HCT116 (cell line): Measurements from ENCODE around the gene PIAS3. TPM values are rescaled to one million over a fixed set of nuclear protein-coding genes. Genes with fewer than 3 reads are reported as not detected.

Experiments
- ATAC-seq: fragments of 200-7000 bp; cut with Tn5 transposase; 2 replicates; pipeline ENCODE4 v1.9.1; 2020; ENCODE audit warnings: mild to moderate bottlenecking, moderate library complexity
- Bru-seq: library from RNA; stranded (reverse); fragments of 400-500 nt; gene quantifications from one replicate; lab custom pipeline; 2021; lab: Mats Ljungman, UMichigan
- BruChase-seq, 2 experiments: library from RNA; stranded (reverse); fragments of 400-500 nt; gene quantifications; one replicate each; lab custom pipeline; 2021; lab: Mats Ljungman, UMichigan
- BruUV-seq: library from RNA; stranded (reverse); fragments of 400-500 nt; replicated peaks from 2 replicates; lab custom pipeline; 2021; lab: Mats Ljungman, UMichigan
- CTCF ChIA-PET: fragments of 300-600 bp; sonication (Branson Sonifier 250); formaldehyde crosslinking; loops from one replicate; lab custom pipeline; 2021; ENCODE audit warnings: antibody characterized with exemption; lab: Charles Lee
- POLR2A ChIA-PET: fragments of 300-600, 350-600 bp; sonication (Branson Sonifier 250); formaldehyde crosslinking; loops from one replicate; lab custom pipeline; 2021; ENCODE audit warnings: antibody characterized with exemption; lab: Charles Lee
- RAD21 ChIA-PET, 2 experiments: fragments of 300-600 bp; sonication (Branson Sonifier 250); formaldehyde crosslinking; loops; one replicate each; lab custom pipeline; 2023; ENCODE audit warnings: low total read pairs in 2 of 2; ENCODE audit not compliant: uncharacterized antibody in 2 of 2, unreplicated experiment in 2 of 2, low non-redundant PET in 1 of 2; lab: Charles Lee
- DNase-seq: peaks from one replicate; pipeline ENCODE4 v3.0.0-alpha.2; 2010; ENCODE audit warnings: low read depth, low spot score
- H2AFZ ChIP-seq: fragments of 200-600 bp; shearing (Covaris generic), sonication (generic); 2 replicates; pipeline ENCODE4 v1.6.1; 2017; ENCODE audit warnings: low read depth, mixed run types, mixed read lengths, antibody characterized with exemption, low read length; ENCODE audit not compliant: poor library complexity, severe bottlenecking
- H3K27ac ChIP-seq: 2 replicates; pipeline ENCODE4 v1.5.1; 2012; ENCODE audit warnings: low read depth, low read length
- H3K27me3 ChIP-seq: fragments of 200-600 bp; sonication (generic); 2 replicates; pipeline ENCODE4 v1.6.1; 2016; ENCODE audit warnings: mixed run types, low read length, mixed read lengths; ENCODE audit not compliant: insufficient read depth
- H3K36me3 ChIP-seq, 2 experiments: fragments of 200-500 bp in 1 of 2; fragments of 200-600 bp in 1 of 2; sonication (Bioruptor generic) in 1 of 2; sonication (generic) in 1 of 2; 2 replicates each; pipeline versions ENCODE4 v1.5.1 to v1.6.1; 2014 to 2016; ENCODE audit warnings: low read length in 2 of 2, inconsistent platforms in 1 of 2, mixed read lengths in 1 of 2, mixed run types in 1 of 2; ENCODE audit not compliant: insufficient read depth in 2 of 2, control insufficient read depth in 1 of 2
- H3K4me1 ChIP-seq, 2 experiments: fragments of 200-600 bp in 1 of 2; sonication (generic) in 1 of 2; 2 replicates each; pipeline versions ENCODE4 v1.5.1 to v1.6.1; 2012 to 2017; ENCODE audit warnings: low read length in 2 of 2, inconsistent platforms in 1 of 2, mild to moderate bottlenecking in 1 of 2, mixed read lengths in 1 of 2, mixed run types in 1 of 2, moderate library complexity in 1 of 2; ENCODE audit not compliant: insufficient read depth in 2 of 2, control insufficient read depth in 1 of 2
- H3K4me2 ChIP-seq: fragments of 200-600 bp; sonication (generic); 2 replicates; pipeline ENCODE4 v1.6.1; 2017; ENCODE audit warnings: mixed run types, low read length, mixed read lengths
- H3K4me3 ChIP-seq, 2 experiments: fragments of 200-600 bp in 1 of 2; sonication (generic) in 1 of 2; replicated peaks in 1 of 2; 2 replicates each; pipeline ENCODE4 v1.5.1; 2011 to 2016; ENCODE audit warnings: low read length in 2 of 2, control low read depth in 1 of 2, low read depth in 1 of 2, mild to moderate bottlenecking in 1 of 2, mixed read lengths in 1 of 2, mixed run types in 1 of 2
- H3K79me2 ChIP-seq: fragments of 200-600 bp; sonication (generic); 2 replicates; pipeline ENCODE4 v1.6.1; 2017; ENCODE audit warnings: mild to moderate bottlenecking, mixed run types, low read length, moderate library complexity, mixed read lengths; ENCODE audit not compliant: insufficient read depth
- H3K9ac ChIP-seq: fragments of 200-600 bp; sonication (generic); 2 replicates; pipeline ENCODE4 v1.6.1; 2016; ENCODE audit warnings: low read length, mixed read lengths
- H3K9me2 ChIP-seq: fragments of 200-600 bp; sonication (generic), shearing (Covaris generic); 2 replicates; pipeline ENCODE4 v1.6.1; 2017; ENCODE audit warnings: mixed run types, mild to moderate bottlenecking, moderate library complexity; ENCODE audit not compliant: insufficient read depth
- H3K9me3 ChIP-seq, 2 experiments: fragments of 200-500 bp in 1 of 2; fragments of 200-600 bp in 1 of 2; sonication (Bioruptor generic) in 1 of 2; sonication (generic) in 1 of 2; 2 replicates each; pipeline ENCODE4 v1.6.1; 2014 to 2017; ENCODE audit warnings: low read length in 2 of 2, mixed read lengths in 2 of 2, inconsistent platforms in 1 of 2, low read depth in 1 of 2, mild to moderate bottlenecking in 1 of 2, mixed run types in 1 of 2, moderate library complexity in 1 of 2; ENCODE audit not compliant: control insufficient read depth in 1 of 2, insufficient read depth in 1 of 2
- H4K20me1 ChIP-seq: fragments of 200-600 bp; sonication (generic), shearing (Covaris generic); 2 replicates; pipeline ENCODE4 v1.6.1; 2017; ENCODE audit warnings: mixed run types, mild to moderate bottlenecking, moderate library complexity; ENCODE audit not compliant: insufficient read depth
- EZH2phosphoT487 ChIP-seq: fragments of 200-600 bp; IDR thresholded peaks from 2 replicates; pipeline ENCODE4 v1.6.1; 2018; ENCODE audit warnings: antibody characterized with exemption, borderline replicate concordance
- JUND ChIP-seq: IDR thresholded peaks from 2 replicates; pipeline ENCODE4 v1.6.1; 2012
- POLR2A ChIP-seq: IDR thresholded peaks from 2 replicates; pipeline ENCODE4 v1.7.0; 2011; ENCODE audit warnings: borderline replicate concordance; ENCODE audit not compliant: insufficient read depth, insufficient read length; ENCODE audit errors: extremely low read depth
- RAD21 ChIP-seq: IDR thresholded peaks from 2 replicates; pipeline ENCODE4 v1.6.1; 2012; ENCODE audit warnings: low read depth, mild to moderate bottlenecking
- SP1 ChIP-seq: IDR thresholded peaks from 2 replicates; pipeline ENCODE4 v1.6.1; 2012; ENCODE audit warnings: low read depth
- TCF7L2 ChIP-seq: IDR thresholded peaks from 2 replicates; pipeline ENCODE4 v1.7.0; 2011; ENCODE audit warnings: borderline replicate concordance, inconsistent platforms; ENCODE audit not compliant: insufficient read depth, insufficient read length; ENCODE audit errors: extremely low read depth
- YY1 ChIP-seq: IDR thresholded peaks from 2 replicates; pipeline ENCODE4 v1.6.1; 2011; ENCODE audit warnings: low read length, low read depth, moderate library complexity, mild to moderate bottlenecking; ENCODE audit not compliant: insufficient replicate concordance; ENCODE audit errors: extremely low read depth
- intact Hi-C: fragments of 100-400 bp; cut with micrococcal nuclease; formaldehyde crosslinking; loops from 2 replicates; pipeline ENCODE4 v1.10.0; 2022
- long read RNA-seq: library from polyadenylated mRNA; unstranded; transcript quantifications from one replicate; pipeline ENCODE4 v2.0.0, GENCODE V29; 2021; ENCODE audit not compliant: unreplicated experiment
- polyA plus RNA-seq: library from polyadenylated mRNA; unstranded; fragments of >200 nt; gene quantifications from 2 replicates; pipeline ENCODE4 v1.2.1, GENCODE V29; 2012; ENCODE audit warnings: missing spikeins
- total RNA-seq: library from RNA; stranded (reverse); gene quantifications from one replicate; pipeline ENCODE4 v1.2.1, GENCODE V29; 2021; ENCODE audit not compliant: unreplicated experiment
- TF ChIP-seq, protein P1 (sequence below): IDR thresholded peaks from 2 replicates; pipeline ENCODE4 v1.6.1; 2011; ENCODE audit warnings: mild to moderate bottlenecking, low read length, moderate library complexity; ENCODE audit not compliant: insufficient replicate concordance; ENCODE audit errors: extremely low read depth
- TF ChIP-seq, protein P2 (sequence below): IDR thresholded peaks from 2 replicates; pipeline ENCODE4 v1.6.1; 2012

The PIAS3 gene
- total RNA-seq (31.2 TPM), Bru-seq, nascent RNA (percentile 69 among the genes with signal in this experiment), BruChase-seq, experiment 1, labeled RNA remaining after a 6-hour chase (percentile 86 among the genes with signal in this experiment), BruChase-seq, experiment 2, labeled RNA remaining after a 2-hour chase (percentile 87 among the genes with signal in this experiment)
- 28.3 and 37.6 TPM in 2 replicates for polyA plus RNA-seq
- long read RNA-seq, transcript PIAS3-203 (14 exons, 2,901 nt) = major isoform, 7 of 51 reads
- long read RNA-seq, partial matches to known transcripts = 27 of 51 reads
- long read RNA-seq, other reads (novel, unspliced or antisense) = 13 of 51 reads

DNA sequence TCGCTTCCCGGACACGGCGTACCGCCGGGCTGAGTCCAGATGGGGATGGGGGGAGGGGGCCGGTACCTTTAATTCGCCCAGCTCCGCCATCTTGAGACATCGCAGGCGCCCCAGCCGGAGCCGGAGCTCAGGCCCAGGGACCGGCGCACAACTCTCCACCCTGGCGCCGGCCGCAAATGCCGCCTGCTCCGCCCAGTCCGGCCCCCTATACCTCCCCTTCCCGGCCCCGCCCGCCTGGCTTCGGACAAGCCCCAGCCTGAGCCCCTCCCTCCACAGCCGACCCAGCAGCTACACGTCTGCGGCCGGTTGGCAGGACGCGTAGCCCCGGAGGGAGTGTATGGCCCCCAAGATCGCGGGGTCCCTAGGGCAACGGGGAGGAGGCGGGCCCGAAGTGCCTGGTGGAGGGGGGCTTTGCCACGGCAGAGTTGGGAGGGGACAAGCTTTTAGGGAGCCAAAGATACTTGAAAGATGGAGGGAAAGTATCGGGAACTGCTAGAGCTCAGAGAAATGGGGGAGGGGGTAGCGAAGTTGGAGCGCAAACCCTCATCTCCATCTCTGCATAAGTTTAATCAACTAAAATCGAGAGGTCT lies at the start of gene PIAS3:
PIAS3 (minus strand) TSS at position 181 of the 590 bp plus-strand sequence; CDS start at position 90, 91 bp downstream.
- Histone ChIP-seq H3K9me2 (no peaks in the 10 kb centered on the region), H4K20me1 (no peaks in the 10 kb centered on the region), H3K79me2 (peaks cover 5% of the 10 kb centered on the region; the same call in 1 of the 2 replicates), H3K27me3 (no peaks in the 10 kb centered on the region), H3K9ac (peak within 1 kb of the TSS; percentile 67), H3K4me2 (peak within 1 kb of the TSS; percentile 97), H3K9me3 (no peaks in the 10 kb centered on the region), H3K36me3 (peaks cover 0 to 18% of the 10 kb centered on the region in 2 experiments), H2AFZ (peak within 1 kb of the TSS; percentile 83), H3K4me1 (peaks cover 11 to 15% of the 10 kb centered on the region in 2 experiments; a peak in 3 of 4 replicates), H3K4me3 (peak within 1 kb of the TSS; percentile 73 to 75), H3K27ac (peak within 1 kb of the TSS; percentile 71)
- peak; percentile 44 for TF ChIP-seq TCF7L2
- TF ChIP-seq SP1 = peak; percentile 61
- TF ChIP-seq JUND = no peak
- TF ChIP-seq, protein P1, sequence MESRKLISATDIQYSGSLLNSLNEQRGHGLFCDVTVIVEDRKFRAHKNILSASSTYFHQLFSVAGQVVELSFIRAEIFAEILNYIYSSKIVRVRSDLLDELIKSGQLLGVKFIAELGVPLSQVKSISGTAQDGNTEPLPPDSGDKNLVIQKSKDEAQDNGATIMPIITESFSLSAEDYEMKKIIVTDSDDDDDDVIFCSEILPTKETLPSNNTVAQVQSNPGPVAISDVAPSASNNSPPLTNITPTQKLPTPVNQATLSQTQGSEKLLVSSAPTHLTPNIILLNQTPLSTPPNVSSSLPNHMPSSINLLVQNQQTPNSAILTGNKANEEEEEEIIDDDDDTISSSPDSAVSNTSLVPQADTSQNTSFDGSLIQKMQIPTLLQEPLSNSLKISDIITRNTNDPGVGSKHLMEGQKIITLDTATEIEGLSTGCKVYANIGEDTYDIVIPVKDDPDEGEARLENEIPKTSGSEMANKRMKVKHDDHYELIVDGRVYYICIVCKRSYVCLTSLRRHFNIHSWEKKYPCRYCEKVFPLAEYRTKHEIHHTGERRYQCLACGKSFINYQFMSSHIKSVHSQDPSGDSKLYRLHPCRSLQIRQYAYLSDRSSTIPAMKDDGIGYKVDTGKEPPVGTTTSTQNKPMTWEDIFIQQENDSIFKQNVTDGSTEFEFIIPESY = no peak
- TF ChIP-seq EZH2phosphoT487 = no peak
- TF ChIP-seq, protein P2, sequence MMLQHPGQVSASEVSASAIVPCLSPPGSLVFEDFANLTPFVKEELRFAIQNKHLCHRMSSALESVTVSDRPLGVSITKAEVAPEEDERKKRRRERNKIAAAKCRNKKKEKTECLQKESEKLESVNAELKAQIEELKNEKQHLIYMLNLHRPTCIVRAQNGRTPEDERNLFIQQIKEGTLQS = no peak
- no peak for TF ChIP-seq RAD21
- peak; percentile 13 for TF ChIP-seq POLR2A
- peak; percentile 89 for TF ChIP-seq YY1
- TSS peak; percentile 62 for BruUV-seq
- ChIA-PET RAD21 (interaction anchor here (0.6 to 1.2 kb wide), 4 partner anchors 13 to 176 kb away, joined by 3 read pairs; partner anchors contain the start of gene NUDT17 (in 1 of the 2)), POLR2A (interaction anchor here (0.8 to 2.7 kb wide), 18 partner anchors 10 to 193 kb away, joined by 3 to 22 read pairs (median 5); partner anchors contain the start of genes ANKRD34A, ANKRD35, LIX1L and NUDT17), CTCF (interaction anchor here (0.8 to 6.6 kb wide), 10 partner anchors 8 to 173 kb away, joined by 3 to 87 read pairs (median 6); partner anchors contain the start of genes ANKRD34A, NUDT17, POLR3C and POLR3GL)
- intact Hi-C loops = no loop called here
- DNase-seq = peak; percentile 82
- peak; percentile 87 for ATAC-seq
